Measurements from ENCODE around the gene SFRP2. TPM values are rescaled to one million over a fixed set of nuclear protein-coding genes. Genes with fewer than 3 reads are reported as not detected.

Gene SFRP2
- total and polyA plus RNA-seq, 10 of the 15 experiments (the other 5 are each of a cell fraction or from before 2014, with no cell fraction given): 0.11 to 0.33 (median 0.16) TPM; not detected in 7

- Histone ChIP-seq H2AFZ (ENCODE audit: control insufficient read depth, low read depth, low read length) (no peak overlapping the region), H3K9me3 (replicated peaks; ENCODE audit: control insufficient read depth, insufficient read depth, low read length) (no peaks in the 10 kb centered on the region), H4K20me1 (ENCODE audit: control insufficient read depth, insufficient read depth) (no peaks in the 10 kb centered on the region), H3K4me1 (ENCODE audit: control insufficient read depth, insufficient read depth, low read length) (no peaks in the 10 kb centered on the region), H3K4me3 (no peak overlapping the region), H3K27ac (ENCODE audit: control insufficient read depth, insufficient read depth) (no peak overlapping the region), H3K36me3 (ENCODE audit: control insufficient read depth in 2 of 2, insufficient read depth in 2 of 2, low read length in 1 of 2) (no peaks in the 10 kb centered on the region), H3K27me3 (replicated peaks in 1 of 2; ENCODE audit: control insufficient read depth in 2 of 2, insufficient read depth in 2 of 2, low read length in 1 of 2) (peaks cover 29 to 31% of the 10 kb centered on the region in 2 experiments), H3K4me2 (ENCODE audit: control insufficient read depth, insufficient read depth) (no peak overlapping the region), H3K9ac (ENCODE audit: control insufficient read depth, insufficient read depth, low read length) (no peak overlapping the region), H3K79me2 (ENCODE audit: control insufficient read depth, insufficient read depth, low read length) (no peaks in the 10 kb centered on the region)
- no TSS peak for BruUV-seq (replicated peaks)
- intact Hi-C loops (cut with micrococcal nuclease; ENCODE audit: unreplicated experiment): no loop called here
- no peak for DNase-seq (ENCODE audit: low read depth, low spot score)
- ChIA-PET CTCF (no interaction called here), SMC1A (ENCODE audit: uncharacterized antibody, unreplicated experiment) (interaction anchor here (0.6 kb wide), 1 partner anchor 240 kb away, joined by 3 read pairs; no protein-coding TSS in a partner anchor), RAD21 (ENCODE audit: unreplicated experiment) (no interaction called here), POLR2A (no interaction called here)
- ATAC-seq: no peak; the same call in 2 of the 3 replicates
- in situ Hi-C loops (cut with MboI): no loop called here
- WGBS (ENCODE audit: insufficient coverage, insufficient replicate concordance, low lambda C conversion rate, missing lambda C conversion rate): 32% methylated on average over 38 of the region's 39 CpGs
- FAIRE-seq: no peak
- TF ChIP-seq PKNOX1 (IDR thresholded peaks at IDR 0.05) (no peak), E2F4 (IDR thresholded peaks at IDR 0.05; ENCODE audit: low read depth, low read length) (no peak), CREB1 (IDR thresholded peaks at IDR 0.05; ENCODE audit: low read depth) (no peak), ATF7 (IDR thresholded peaks at IDR 0.05; ENCODE audit: low read depth) (no peak)
These were observed 3.9 kb upstream of the SFRP2 start for GRCh38 chr4:153792618-153793247.
